Neural progenitor cell (in vitro differentiated cells): ENCODE measurements around the gene SLC6A13. TPM values are rescaled to one million over a fixed set of nuclear protein-coding genes. Genes with fewer than 3 reads are reported as not detected.

Experiments
- DNase-seq: peaks from one replicate; pipeline ENCODE4 v3.0.0-alpha.2; 2016; ENCODE audit warnings: low spot score
- H2AFZ ChIP-seq: fragments of 200-600 bp; sonication (generic); replicated peaks from 2 replicates; pipeline ENCODE4 v1.6.1; 2016; ENCODE audit warnings: antibody characterized with exemption
- H3F3A ChIP-seq: fragments of 200-600 bp; sonication (generic); 2 replicates; pipeline ENCODE4 v1.6.1; 2016; ENCODE audit warnings: antibody characterized with exemption, low read depth
- H3K27ac ChIP-seq: fragments of 200-600 bp; sonication (generic); 2 replicates; pipeline ENCODE4 v1.5.1; 2016; ENCODE audit warnings: mild to moderate bottlenecking
- H3K27me3 ChIP-seq: fragments of 200-600 bp; sonication (generic); 2 replicates; pipeline ENCODE4 v1.6.1; 2016; ENCODE audit warnings: mild to moderate bottlenecking, moderate library complexity
- H3K36me3 ChIP-seq: fragments of 200-600 bp; sonication (generic); 2 replicates; pipeline ENCODE4 v1.5.1; 2016
- H3K4me1 ChIP-seq: fragments of 200-600 bp; sonication (generic); 2 replicates; pipeline ENCODE4 v1.6.1; 2016; ENCODE audit warnings: mixed run types
- H3K4me2 ChIP-seq: fragments of 200-600 bp; sonication (generic); 2 replicates; pipeline ENCODE4 v1.6.1; 2016
- H3K4me3 ChIP-seq: fragments of 200-600 bp; sonication (generic); 2 replicates; pipeline ENCODE4 v1.5.1; 2016
- H3K79me2 ChIP-seq: fragments of 200-600 bp; sonication (generic); 2 replicates; pipeline ENCODE4 v1.6.1; 2016; ENCODE audit warnings: low read depth
- H3K9ac ChIP-seq: fragments of 200-600 bp; sonication (generic); 2 replicates; pipeline ENCODE4 v1.6.1; 2016
- H3K9me3 ChIP-seq: fragments of 200-600 bp; sonication (generic); 2 replicates; pipeline ENCODE4 v1.5.1; 2016; ENCODE audit warnings: low read depth
- H4K20me1 ChIP-seq: fragments of 200-600 bp; sonication (generic); 2 replicates; pipeline ENCODE4 v1.6.1; 2016; ENCODE audit warnings: low read depth
- H3K27ac Mint-ChIP-seq: 3 replicates; pipeline ENCODE4 v1.8.0; 2021; ENCODE audit warnings: mixed read lengths
- H3K27me3 Mint-ChIP-seq: 2 replicates; pipeline ENCODE4 v1.8.0; 2022; ENCODE audit warnings: low read depth, mild to moderate bottlenecking, inconsistent platforms, moderate library complexity, mixed read lengths; ENCODE audit not compliant: insufficient read depth
- H3K36me3 Mint-ChIP-seq: 3 replicates; pipeline ENCODE4 v1.8.0; 2021; ENCODE audit warnings: mixed read lengths
- H3K4me1 Mint-ChIP-seq: 3 replicates; pipeline ENCODE4 v1.8.0; 2021; ENCODE audit warnings: mixed read lengths
- H3K4me3 Mint-ChIP-seq: 3 replicates; pipeline ENCODE4 v1.8.0; 2021; ENCODE audit warnings: mild to moderate bottlenecking, moderate library complexity, mixed read lengths
- H3K9me3 Mint-ChIP-seq: 3 replicates; pipeline ENCODE4 v1.8.0; 2020; ENCODE audit warnings: mixed read lengths
- CTCF ChIP-seq: fragments of 200-600 bp; sonication (generic); IDR thresholded peaks from 2 replicates; pipeline ENCODE4 v1.5.1; 2017; ENCODE audit warnings: antibody characterized with exemption, mild to moderate bottlenecking
- EZH2 ChIP-seq: fragments of 200-600 bp; sonication (generic); IDR thresholded peaks from 2 replicates; pipeline ENCODE4 v1.6.1; 2017; ENCODE audit warnings: antibody characterized with exemption, mild to moderate bottlenecking, moderate library complexity
- EZH2phosphoT487 ChIP-seq: fragments of 200-600 bp; sonication (generic); IDR thresholded peaks from 2 replicates; pipeline ENCODE4 v1.6.1; 2017; ENCODE audit warnings: antibody characterized with exemption
- total RNA-seq: library from RNA; depleted of rRNA; stranded (reverse); fragments of >200 nt; gene quantifications from 2 replicates; pipeline ENCODE4 v1.2.3, GENCODE V29; 2015; ENCODE audit warnings: low replicate concordance

The SLC6A13 gene
- total RNA-seq, 1 donor from 2014 or later = not detected

- Histone ChIP-seq H3K36me3 (no peaks in the 10 kb centered on the region), H3K9ac (no peak overlapping the region), H3K4me1 (peaks cover 13% of the 10 kb centered on the region), H3K79me2 (no peaks in the 10 kb centered on the region), H4K20me1 (no peaks in the 10 kb centered on the region), H3K4me3 (no peak overlapping the region), H3K27ac (no peak overlapping the region), H3F3A (no peaks in the 10 kb centered on the region), H3K4me2 (no peak overlapping the region), H3K27me3 (no peaks in the 10 kb centered on the region), H2AFZ (no peak overlapping the region), H3K9me3 (no peaks in the 10 kb centered on the region)
- DNase-seq = no peak
- peak overlapping the region; percentile 26 for H3K27ac Mint-ChIP-seq
- H3K4me1 Mint-ChIP-seq = peaks cover 22% of the 10 kb centered on the region
- H3K9me3 Mint-ChIP-seq = no peaks in the 10 kb centered on the region
- H3K4me3 Mint-ChIP-seq = no peak overlapping the region
- H3K27me3 Mint-ChIP-seq = peaks cover 20% of the 10 kb centered on the region
- TF ChIP-seq EZH2 (no peak), CTCF (no peak), EZH2phosphoT487 (no peak)
- no peaks in the 10 kb centered on the region for H3K36me3 Mint-ChIP-seq
Measured at GRCh38 chr12:176321-177181, 86.1 kb downstream of the SLC6A13 start.

- no peak overlapping the region for H3K27ac ChIP-seq
- no peak overlapping the region for H2AFZ ChIP-seq
- H3K9ac ChIP-seq = no peak overlapping the region
- no peak overlapping the region for H3K4me3 Mint-ChIP-seq
- H3K27me3 Mint-ChIP-seq = peaks cover 25% of the 10 kb centered on the region
- H3K79me2 ChIP-seq = no peaks in the 10 kb centered on the region
- no peaks in the 10 kb centered on the region for H3K9me3 Mint-ChIP-seq
- H3K27me3 ChIP-seq = no peaks in the 10 kb centered on the region
- no peaks in the 10 kb centered on the region for H3K36me3 ChIP-seq
- H3K4me1 ChIP-seq = peaks cover 21% of the 10 kb centered on the region
- DNase-seq = no peak
- TF ChIP-seq CTCF (no peak), EZH2 (no peak)
- no peak overlapping the region for H3K4me3 ChIP-seq
- H3K4me1 Mint-ChIP-seq = peaks cover 30% of the 10 kb centered on the region
- no peaks in the 10 kb centered on the region for H4K20me1 ChIP-seq
- H3K27ac Mint-ChIP-seq = no peak overlapping the region
- H3F3A ChIP-seq = peaks cover 2% of the 10 kb centered on the region
- H3K9me3 ChIP-seq = no peaks in the 10 kb centered on the region
- H3K4me2 ChIP-seq = no peak overlapping the region
- no peaks in the 10 kb centered on the region for H3K36me3 Mint-ChIP-seq
Measured at GRCh38 chr12:175759-176158, 86.9 kb downstream of the SLC6A13 start.

DNA sequence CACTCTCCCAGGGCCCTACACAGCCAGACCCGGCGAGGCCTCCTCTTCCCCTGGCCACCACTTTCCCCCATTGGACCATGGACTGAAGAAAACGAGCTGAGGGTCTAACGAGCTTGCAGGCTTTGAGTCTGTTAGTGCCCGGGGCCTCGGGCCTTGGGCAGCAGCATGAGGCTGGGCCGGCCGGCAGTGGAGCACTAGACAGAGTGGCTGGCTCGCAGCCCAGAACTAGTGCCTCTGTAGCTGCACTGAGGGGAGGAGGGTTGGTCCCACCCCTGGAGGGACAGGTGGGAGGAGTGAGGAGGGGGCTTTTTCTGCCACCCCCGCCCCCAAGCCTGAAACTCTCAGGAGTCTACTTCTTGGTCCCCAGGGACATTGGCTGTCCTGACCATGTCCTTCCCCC, 87.4 kb downstream of the SLC6A13 start:
- Mint-ChIP-seq H3K9me3 (no peaks in the 10 kb centered on the region), H3K4me3 (no peak overlapping the region), H3K4me1 (peaks cover 34% of the 10 kb centered on the region), H3K36me3 (no peaks in the 10 kb centered on the region), H3K27me3 (peaks cover 25% of the 10 kb centered on the region), H3K27ac (no peak overlapping the region)
- no peak overlapping the region for H3K4me3 ChIP-seq
- H3K27ac ChIP-seq = no peak overlapping the region
- peaks cover 7% of the 10 kb centered on the region for H3F3A ChIP-seq
- no peak for DNase-seq
- no peaks in the 10 kb centered on the region for H4K20me1 ChIP-seq
- H3K36me3 ChIP-seq = no peaks in the 10 kb centered on the region
- H3K79me2 ChIP-seq = no peaks in the 10 kb centered on the region
- no peak overlapping the region for H3K4me2 ChIP-seq
- H2AFZ ChIP-seq = no peak overlapping the region
- no peaks in the 10 kb centered on the region for H3K9me3 ChIP-seq
- H3K9ac ChIP-seq = no peak overlapping the region
- peaks cover 26% of the 10 kb centered on the region for H3K4me1 ChIP-seq
- no peaks in the 10 kb centered on the region for H3K27me3 ChIP-seq
- no peak for TF ChIP-seq CTCF
- no peak for TF ChIP-seq EZH2
- TF ChIP-seq EZH2phosphoT487 = no peak
